HG02623 (cell line): ENCODE data around the gene NCOR2.
"Not testable (repeated sequence)": the region's sequence is repeated elsewhere in the genome, so short reads cannot be mapped to it uniquely, and the experiment has no call there.

ENCODE experiments used
- ATAC-seq: cut with Tn5 transposase; IDR thresholded peaks from one replicate; pipeline ENCODE4 v1.9.1; 2021; ENCODE audit warnings: moderate library complexity; ENCODE audit not compliant: unreplicated experiment

Gene NCOR2

GRCh38 chr12:124601706-124602105 is 34.3 kb upstream of the NCOR2 start:
- no peak for ATAC-seq

GRCh38 chr12:124599074-124599999 is 31.9 kb upstream of the NCOR2 start:
- no peak for ATAC-seq

GRCh38 chr12:124597041-124597440 is 29.6 kb upstream of the NCOR2 start:
- ATAC-seq, result no peak

GRCh38 chr12:124595444-124595843 is 28.0 kb upstream of the NCOR2 start:
- ATAC-seq, result no peak

- ATAC-seq, result no peak
Measured at GRCh38 chr12:124594851-124595250, 27.4 kb upstream of the NCOR2 start.

- no peak for ATAC-seq
Measured at GRCh38 chr12:124593851-124594401, 26.5 kb upstream of the NCOR2 start.

- ATAC-seq, result no peak
Measured at GRCh38 chr12:124593176-124593575, 25.8 kb upstream of the NCOR2 start.

- ATAC-seq, result no peak
Measured at GRCh38 chr12:124592481-124593160, 25.2 kb upstream of the NCOR2 start.

GRCh38 chr12:124592050-124592449 is 24.6 kb upstream of the NCOR2 start:
- no peak for ATAC-seq

- no peak for ATAC-seq
Measured at GRCh38 chr12:124590447-124590846, 23.0 kb upstream of the NCOR2 start.

- ATAC-seq, result no peak
Measured at GRCh38 chr12:124588751-124589267, 21.4 kb upstream of the NCOR2 start.

- ATAC-seq, result no peak
Measured at GRCh38 chr12:124588018-124588634, 20.7 kb upstream of the NCOR2 start.

GRCh38 chr12:124586756-124587155 is 19.3 kb upstream of the NCOR2 start:
- no peak for ATAC-seq

- not testable (repeated sequence) for ATAC-seq
Measured at GRCh38 chr12:124584494-124584893, 17.1 kb upstream of the NCOR2 start.

- no peak for ATAC-seq
Measured at GRCh38 chr12:124583854-124584253, 16.4 kb upstream of the NCOR2 start.

- ATAC-seq, result no peak
Measured at GRCh38 chr12:124582108-124582424, 14.7 kb upstream of the NCOR2 start.

- ATAC-seq, result no peak
Measured at GRCh38 chr12:124581307-124582107, 14.1 kb upstream of the NCOR2 start.

GRCh38 chr12:124579921-124580517 is 12.6 kb upstream of the NCOR2 start:
- no peak for ATAC-seq

- ATAC-seq, result no peak
Measured at GRCh38 chr12:124578854-124579253, 11.4 kb upstream of the NCOR2 start.

- no peak for ATAC-seq
Measured at GRCh38 chr12:124578445-124578844, 11.0 kb upstream of the NCOR2 start.
